PFSK-1 (cell line): ENCODE data around the gene TKFC.

Experiments
- FOXP2 ChIP-seq: optimal IDR thresholded peaks from 2 replicates; pipeline ENCODE3; 2011; ENCODE audit warnings: borderline replicate concordance, control low read depth, inconsistent platforms; ENCODE audit not compliant: insufficient read depth; ENCODE audit errors: extremely low read length, extremely low read depth
- POLR2AphosphoS5 ChIP-seq: IDR thresholded peaks from 2 replicates; pipeline ENCODE4 v1.6.1; 2012; ENCODE audit warnings: low read depth, mild to moderate bottlenecking, control low read depth, low read length, moderate library complexity
- SIN3A ChIP-seq: IDR thresholded peaks from 2 replicates; pipeline ENCODE4 v1.6.1; 2012; ENCODE audit warnings: mild to moderate bottlenecking, low read length, moderate library complexity, borderline replicate concordance; ENCODE audit not compliant: insufficient read depth
- TAF1 ChIP-seq: IDR thresholded peaks from 2 replicates; pipeline ENCODE4 v1.6.1; 2012; ENCODE audit warnings: low read length, control low read depth, borderline replicate concordance; ENCODE audit not compliant: insufficient read depth
- TF ChIP-seq, protein P1 (sequence below), 2 experiments: IDR thresholded peaks; 2 replicates each; pipeline versions ENCODE4 v1.6.1 to v1.8.0; 2011 to 2012; ENCODE audit warnings: low read depth in 2 of 2, low read length in 2 of 2, control low read depth in 1 of 2, inconsistent platforms in 1 of 2, mild to moderate bottlenecking in 1 of 2, moderate library complexity in 1 of 2; ENCODE audit not compliant: insufficient read depth in 1 of 2

DNA sequence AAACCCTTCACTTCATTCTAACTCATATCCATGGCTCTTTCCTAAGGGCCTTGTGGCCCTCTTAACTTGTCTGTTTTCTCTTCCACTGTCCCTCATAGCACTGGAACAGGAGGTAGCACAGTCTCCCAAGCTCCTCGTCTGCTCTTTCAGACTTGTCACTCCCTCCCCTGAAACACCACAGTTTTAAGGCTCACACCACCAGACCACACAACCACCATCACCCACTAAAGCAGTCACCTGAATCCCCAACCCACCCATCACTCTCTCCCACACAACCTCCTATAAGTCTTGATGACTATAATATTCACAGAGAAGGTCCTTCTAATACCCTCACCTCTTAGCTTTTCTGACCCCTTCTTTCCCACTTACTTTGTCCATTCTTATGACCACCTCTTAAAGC lies 26.8 kb upstream of the TKFC start:
- TF ChIP-seq, protein P1, sequence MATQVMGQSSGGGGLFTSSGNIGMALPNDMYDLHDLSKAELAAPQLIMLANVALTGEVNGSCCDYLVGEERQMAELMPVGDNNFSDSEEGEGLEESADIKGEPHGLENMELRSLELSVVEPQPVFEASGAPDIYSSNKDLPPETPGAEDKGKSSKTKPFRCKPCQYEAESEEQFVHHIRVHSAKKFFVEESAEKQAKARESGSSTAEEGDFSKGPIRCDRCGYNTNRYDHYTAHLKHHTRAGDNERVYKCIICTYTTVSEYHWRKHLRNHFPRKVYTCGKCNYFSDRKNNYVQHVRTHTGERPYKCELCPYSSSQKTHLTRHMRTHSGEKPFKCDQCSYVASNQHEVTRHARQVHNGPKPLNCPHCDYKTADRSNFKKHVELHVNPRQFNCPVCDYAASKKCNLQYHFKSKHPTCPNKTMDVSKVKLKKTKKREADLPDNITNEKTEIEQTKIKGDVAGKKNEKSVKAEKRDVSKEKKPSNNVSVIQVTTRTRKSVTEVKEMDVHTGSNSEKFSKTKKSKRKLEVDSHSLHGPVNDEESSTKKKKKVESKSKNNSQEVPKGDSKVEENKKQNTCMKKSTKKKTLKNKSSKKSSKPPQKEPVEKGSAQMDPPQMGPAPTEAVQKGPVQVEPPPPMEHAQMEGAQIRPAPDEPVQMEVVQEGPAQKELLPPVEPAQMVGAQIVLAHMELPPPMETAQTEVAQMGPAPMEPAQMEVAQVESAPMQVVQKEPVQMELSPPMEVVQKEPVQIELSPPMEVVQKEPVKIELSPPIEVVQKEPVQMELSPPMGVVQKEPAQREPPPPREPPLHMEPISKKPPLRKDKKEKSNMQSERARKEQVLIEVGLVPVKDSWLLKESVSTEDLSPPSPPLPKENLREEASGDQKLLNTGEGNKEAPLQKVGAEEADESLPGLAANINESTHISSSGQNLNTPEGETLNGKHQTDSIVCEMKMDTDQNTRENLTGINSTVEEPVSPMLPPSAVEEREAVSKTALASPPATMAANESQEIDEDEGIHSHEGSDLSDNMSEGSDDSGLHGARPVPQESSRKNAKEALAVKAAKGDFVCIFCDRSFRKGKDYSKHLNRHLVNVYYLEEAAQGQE (IDR thresholded peaks at IDR 0.05; ENCODE audit: insufficient read depth in 1 of 2, low read depth in 2 of 2, low read length in 2 of 2) = no peak
- TF ChIP-seq TAF1 = no peak
- no peak for TF ChIP-seq POLR2AphosphoS5
- TF ChIP-seq SIN3A = no peak
- no peak for TF ChIP-seq FOXP2
